Keratinocyte (primary cell): ENCODE measurements around the gene H3-3A.

Experiments used
- EZH2 ChIP-seq: IDR thresholded peaks from one replicate; pipeline ENCODE4 v1.6.1; 2012; ENCODE audit warnings: inconsistent platforms, mild to moderate bottlenecking, low read length, moderate library complexity
- TF ChIP-seq, protein P1 (sequence below), 3 experiments: IDR thresholded peaks in 1 of 3; conservative IDR thresholded peaks in 1 of 3; optimal IDR thresholded peaks in 1 of 3; 2 replicates in 2 of 3; 3 replicates in 1 of 3; pipeline versions ENCODE3 to v1.5.1; 2011; ENCODE audit warnings: low read length in 3 of 3, mild to moderate bottlenecking in 3 of 3, moderate library complexity in 2 of 3, control low read depth in 1 of 3, inconsistent platforms in 1 of 3; ENCODE audit not compliant: insufficient read depth in 2 of 3; ENCODE audit errors: extremely low read depth in 1 of 3

DNA sequence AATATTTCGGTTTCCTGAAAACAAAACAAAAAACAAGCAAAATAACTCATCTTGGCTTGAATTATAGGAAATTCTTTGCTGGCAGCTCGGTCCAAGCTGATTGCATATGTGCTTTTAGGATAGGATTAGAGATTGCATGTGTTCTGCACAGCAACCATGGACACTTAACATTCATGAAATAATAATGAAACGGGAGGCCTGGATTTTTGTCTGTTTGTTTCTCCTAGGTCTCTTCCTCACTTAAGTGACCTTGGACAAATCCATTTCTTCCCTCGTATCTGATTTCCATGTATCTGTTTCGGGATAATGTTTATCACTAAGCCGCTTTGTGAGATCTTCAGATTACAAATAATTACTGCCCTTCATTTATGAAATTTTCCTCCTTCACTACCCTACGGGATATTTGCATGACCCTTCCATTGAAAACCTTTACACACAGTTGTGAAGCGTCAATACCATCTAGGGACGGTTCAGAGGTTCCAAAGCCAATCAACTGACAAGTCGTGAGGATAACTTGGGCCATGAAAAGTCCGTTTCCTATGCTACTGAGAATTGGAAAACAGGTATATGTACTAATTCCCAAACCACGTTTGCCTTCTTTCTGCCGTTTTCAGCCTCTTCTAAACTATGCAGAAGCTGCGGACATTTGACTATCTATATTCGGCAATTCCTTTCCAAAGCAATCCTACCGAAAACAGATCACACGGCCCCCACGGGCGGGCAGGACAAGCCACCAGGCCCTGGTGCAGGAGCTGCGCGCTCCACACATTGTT is 1.3 kb upstream of the H3-3A start:
- TF ChIP-seq, protein P1, sequence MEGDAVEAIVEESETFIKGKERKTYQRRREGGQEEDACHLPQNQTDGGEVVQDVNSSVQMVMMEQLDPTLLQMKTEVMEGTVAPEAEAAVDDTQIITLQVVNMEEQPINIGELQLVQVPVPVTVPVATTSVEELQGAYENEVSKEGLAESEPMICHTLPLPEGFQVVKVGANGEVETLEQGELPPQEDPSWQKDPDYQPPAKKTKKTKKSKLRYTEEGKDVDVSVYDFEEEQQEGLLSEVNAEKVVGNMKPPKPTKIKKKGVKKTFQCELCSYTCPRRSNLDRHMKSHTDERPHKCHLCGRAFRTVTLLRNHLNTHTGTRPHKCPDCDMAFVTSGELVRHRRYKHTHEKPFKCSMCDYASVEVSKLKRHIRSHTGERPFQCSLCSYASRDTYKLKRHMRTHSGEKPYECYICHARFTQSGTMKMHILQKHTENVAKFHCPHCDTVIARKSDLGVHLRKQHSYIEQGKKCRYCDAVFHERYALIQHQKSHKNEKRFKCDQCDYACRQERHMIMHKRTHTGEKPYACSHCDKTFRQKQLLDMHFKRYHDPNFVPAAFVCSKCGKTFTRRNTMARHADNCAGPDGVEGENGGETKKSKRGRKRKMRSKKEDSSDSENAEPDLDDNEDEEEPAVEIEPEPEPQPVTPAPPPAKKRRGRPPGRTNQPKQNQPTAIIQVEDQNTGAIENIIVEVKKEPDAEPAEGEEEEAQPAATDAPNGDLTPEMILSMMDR (optimal IDR thresholded peaks at IDR 0.05 in 1 of 3, IDR thresholded peaks at IDR 0.05 in 1 of 3, conservative IDR thresholded peaks at IDR 0.05 in 1 of 3; ENCODE audit: extremely low read depth in 1 of 3, insufficient read depth in 2 of 3, low read length in 3 of 3) = no peak
- TF ChIP-seq EZH2 = no peak
